ENCODE results near the gene SLC25A23. TPM values are rescaled to one million over a fixed set of nuclear protein-coding genes. Genes with fewer than 3 reads are reported as not detected.

SLC25A23 gene
- total RNA-seq, 1 experiment from 2014 or later: 67.6 TPM

DNA sequence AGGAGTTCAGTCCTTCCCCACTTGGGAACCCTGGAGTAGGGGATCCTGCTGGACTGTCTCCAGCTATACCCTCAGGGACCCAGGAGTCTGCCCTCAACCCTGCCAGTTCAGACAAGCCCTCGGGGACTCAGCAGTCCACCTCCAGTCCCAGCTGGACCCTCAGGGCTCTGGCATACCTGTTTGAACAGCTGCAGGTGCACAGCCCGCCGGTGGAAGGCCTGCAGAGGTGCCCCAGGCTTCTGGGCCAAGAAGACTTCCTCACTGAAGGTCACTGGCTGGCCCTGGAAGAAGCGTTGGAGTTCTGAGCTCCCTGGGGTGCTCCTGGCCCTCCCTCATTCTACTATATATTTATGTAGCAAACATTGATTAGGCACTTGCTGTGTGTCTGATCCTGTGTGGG, 13.1 kb upstream of the SLC25A23 start:
- Mint-ChIP-seq H3K36me3 (ENCODE audit: insufficient read depth, unreplicated experiment) (peaks cover 14% of the 10 kb centered on the region), H3K27ac (ENCODE audit: unreplicated experiment) (no peak overlapping the region), H3K27me3 (ENCODE audit: unreplicated experiment) (no peaks in the 10 kb centered on the region), H3K4me1 (ENCODE audit: low read depth, unreplicated experiment) (peaks cover 6% of the 10 kb centered on the region), H3K4me3 (ENCODE audit: low read depth, unreplicated experiment) (no peak overlapping the region), H3K9me3 (ENCODE audit: low read depth, unreplicated experiment) (no peaks in the 10 kb centered on the region)
- CTCF ChIA-PET: no interaction called here
- BruUV-seq (replicated peaks): no TSS peak
- no peak for TF ChIP-seq CTCF (IDR thresholded peaks at IDR 0.05; ENCODE audit: unreplicated experiment)
- DNase-seq: no peak
- intact Hi-C loops (cut with micrococcal nuclease; ENCODE audit: unreplicated experiment): no loop called here

GRCh38 chr19:6471076-6471475, 11.5 kb upstream of the SLC25A23 start:
- no TSS peak for BruUV-seq (replicated peaks)
- Mint-ChIP-seq H3K4me3 (ENCODE audit: low read depth, unreplicated experiment) (no peak overlapping the region), H3K36me3 (ENCODE audit: insufficient read depth, unreplicated experiment) (peaks cover 18% of the 10 kb centered on the region), H3K27ac (ENCODE audit: unreplicated experiment) (no peak overlapping the region), H3K9me3 (ENCODE audit: low read depth, unreplicated experiment) (no peaks in the 10 kb centered on the region), H3K4me1 (ENCODE audit: low read depth, unreplicated experiment) (peaks cover 6% of the 10 kb centered on the region), H3K27me3 (ENCODE audit: unreplicated experiment) (no peaks in the 10 kb centered on the region)
- no peak for DNase-seq
- intact Hi-C loops (cut with micrococcal nuclease; ENCODE audit: unreplicated experiment): no loop called here
- CTCF ChIA-PET: no interaction called here
- no peak for TF ChIP-seq CTCF (IDR thresholded peaks at IDR 0.05; ENCODE audit: unreplicated experiment)

DNA sequence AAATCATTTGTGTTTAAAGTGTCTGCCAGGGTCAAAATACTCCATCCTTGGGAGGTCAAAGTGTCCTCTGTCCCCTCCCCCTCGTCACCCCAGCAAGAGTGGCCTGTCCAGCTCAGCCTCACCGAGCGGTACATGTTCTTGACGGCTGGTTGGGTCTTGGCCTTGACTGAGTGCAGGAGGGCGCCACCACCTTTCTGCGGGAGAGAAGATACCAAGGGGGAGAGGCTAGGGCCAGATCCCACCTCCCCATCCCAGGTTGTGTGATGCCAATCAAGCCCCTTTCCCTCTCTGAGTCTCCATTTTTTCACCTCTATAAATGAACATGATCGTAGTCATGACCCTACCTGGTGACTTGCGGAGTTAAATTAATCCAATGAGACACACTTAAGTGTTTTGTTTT, 10.6 kb upstream of the SLC25A23 start:
- CTCF ChIA-PET: no interaction called here
- no peaks in the 10 kb centered on the region for H3K27me3 Mint-ChIP-seq (ENCODE audit: unreplicated experiment)
- peaks cover 27% of the 10 kb centered on the region for H3K36me3 Mint-ChIP-seq (ENCODE audit: insufficient read depth, unreplicated experiment)
- no peak for DNase-seq
- H3K4me3 Mint-ChIP-seq (ENCODE audit: low read depth, unreplicated experiment): no peak overlapping the region
- H3K9me3 Mint-ChIP-seq (ENCODE audit: low read depth, unreplicated experiment): no peaks in the 10 kb centered on the region
- no TSS peak for BruUV-seq (replicated peaks)
- intact Hi-C loops (cut with micrococcal nuclease; ENCODE audit: unreplicated experiment): no loop called here
- no peak for TF ChIP-seq CTCF (IDR thresholded peaks at IDR 0.05; ENCODE audit: unreplicated experiment)
- peaks cover 15% of the 10 kb centered on the region for H3K4me1 Mint-ChIP-seq (ENCODE audit: low read depth, unreplicated experiment)
- no peak overlapping the region for H3K27ac Mint-ChIP-seq (ENCODE audit: unreplicated experiment)

DNA sequence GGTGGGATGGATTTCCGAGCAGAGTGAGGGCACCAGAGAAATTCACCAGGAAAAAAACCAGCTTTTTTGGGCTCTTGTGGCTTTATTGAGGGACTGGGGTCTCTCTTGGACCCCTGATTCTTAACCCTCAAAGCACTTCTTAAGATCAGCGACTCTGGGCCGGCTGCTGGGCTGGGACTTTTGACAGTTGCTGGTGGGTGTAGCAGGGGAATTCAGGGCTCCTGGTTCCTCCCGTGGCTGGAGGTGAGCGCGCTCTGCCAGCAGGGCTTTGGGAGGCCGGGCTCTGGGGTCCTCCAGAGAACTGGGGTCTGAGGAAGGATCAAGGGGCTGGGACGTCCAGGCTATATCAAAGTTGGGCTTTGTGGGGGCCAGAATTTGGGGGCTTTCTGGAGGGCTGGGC, 7.8 kb upstream of the SLC25A23 start:
- H3K27ac Mint-ChIP-seq (ENCODE audit: unreplicated experiment): no peak overlapping the region
- H3K4me3 Mint-ChIP-seq (ENCODE audit: low read depth, unreplicated experiment): no peak overlapping the region
- CTCF ChIA-PET: no interaction called here
- intact Hi-C loops (cut with micrococcal nuclease; ENCODE audit: unreplicated experiment): no loop called here
- peaks cover 42% of the 10 kb centered on the region for H3K36me3 Mint-ChIP-seq (ENCODE audit: insufficient read depth, unreplicated experiment)
- peaks cover 15% of the 10 kb centered on the region for H3K4me1 Mint-ChIP-seq (ENCODE audit: low read depth, unreplicated experiment)
- TF ChIP-seq CTCF (IDR thresholded peaks at IDR 0.05; ENCODE audit: unreplicated experiment): no peak
- BruUV-seq (replicated peaks): no TSS peak
- DNase-seq: no peak
- H3K27me3 Mint-ChIP-seq (ENCODE audit: unreplicated experiment): no peaks in the 10 kb centered on the region
- H3K9me3 Mint-ChIP-seq (ENCODE audit: low read depth, unreplicated experiment): no peaks in the 10 kb centered on the region

Data from Calu3 (cell line).